ENCODE data around the gene STX2.

STX2 gene

GRCh38 chr12:130765186-130765659 is 73.8 kb downstream of the STX2 start:
- ATAC-seq = no peak
- no peak for TF ChIP-seq ZNF70 (CRISPR knock-in tag; IDR thresholded peaks at IDR 0.05)

GRCh38 chr12:130764475-130765185 is 74.4 kb downstream of the STX2 start:
- no peak for ATAC-seq
- TF ChIP-seq ARNTL (CRISPR knock-in tag; IDR thresholded peaks at IDR 0.05; ENCODE audit: borderline replicate concordance, low read depth) = no peak
- TF ChIP-seq POU6F1 (CRISPR knock-in tag; IDR thresholded peaks at IDR 0.05; ENCODE audit: borderline replicate concordance, low read depth) = no peak
- no peak for TF ChIP-seq CREB5 (CRISPR knock-in tag; IDR thresholded peaks at IDR 0.05; ENCODE audit: low read depth)
- TF ChIP-seq ZNF70 (CRISPR knock-in tag; IDR thresholded peaks at IDR 0.05) = no peak
- no peak for TF ChIP-seq GLIS3 (CRISPR knock-in tag; IDR thresholded peaks at IDR 0.05)
- no peak for TF ChIP-seq OSR1 (CRISPR knock-in tag; IDR thresholded peaks at IDR 0.05)
- no peak for TF ChIP-seq TCF4 (CRISPR knock-in tag; IDR thresholded peaks at IDR 0.05; ENCODE audit: borderline replicate concordance)
- TF ChIP-seq ZNF8 (CRISPR knock-in tag; IDR thresholded peaks at IDR 0.05) = no peak
- no peak for TF ChIP-seq TSHZ2 (CRISPR knock-in tag; IDR thresholded peaks at IDR 0.05)
- TF ChIP-seq CSDC2 (CRISPR knock-in tag; IDR thresholded peaks at IDR 0.05) = no peak
- TF ChIP-seq ZFP30 (CRISPR knock-in tag; IDR thresholded peaks at IDR 0.05) = no peak
- TF ChIP-seq ISL1 (CRISPR knock-in tag; IDR thresholded peaks at IDR 0.05) = no peak
- no peak for TF ChIP-seq ESRRG (CRISPR knock-in tag; IDR thresholded peaks at IDR 0.05)
- no peak for TF ChIP-seq TOX (CRISPR knock-in tag; IDR thresholded peaks at IDR 0.05; ENCODE audit: borderline replicate concordance)
- no peak for TF ChIP-seq ZFP3 (CRISPR knock-in tag; IDR thresholded peaks at IDR 0.05)
- no peak for TF ChIP-seq PATZ1 (CRISPR knock-in tag; IDR thresholded peaks at IDR 0.05; ENCODE audit: borderline replicate concordance)
- TF ChIP-seq ZC3H10 (CRISPR knock-in tag; IDR thresholded peaks at IDR 0.05) = no peak
- TF ChIP-seq PPARA (CRISPR knock-in tag; IDR thresholded peaks at IDR 0.05; ENCODE audit: borderline replicate concordance) = no peak
- TF ChIP-seq BACH2 (CRISPR knock-in tag; IDR thresholded peaks at IDR 0.05; ENCODE audit: borderline replicate concordance) = no peak

- ATAC-seq = no peak
- no peak for TF ChIP-seq ZFP3 (CRISPR knock-in tag; IDR thresholded peaks at IDR 0.05)
- no peak for TF ChIP-seq PPARA (CRISPR knock-in tag; IDR thresholded peaks at IDR 0.05; ENCODE audit: borderline replicate concordance)
- no peak for TF ChIP-seq ZNF8 (CRISPR knock-in tag; IDR thresholded peaks at IDR 0.05)
- no peak for TF ChIP-seq RARB (CRISPR knock-in tag; IDR thresholded peaks at IDR 0.05)
These were observed 75.0 kb downstream of the STX2 start for GRCh38 chr12:130764073-130764472.

GRCh38 chr12:130762319-130762675 is 76.8 kb downstream of the STX2 start:
- ATAC-seq = no peak
- TF ChIP-seq TSHZ2 (CRISPR knock-in tag; IDR thresholded peaks at IDR 0.05) = no peak
- no peak for TF ChIP-seq CREB5 (CRISPR knock-in tag; IDR thresholded peaks at IDR 0.05; ENCODE audit: low read depth)
- no peak for TF ChIP-seq ZNF70 (CRISPR knock-in tag; IDR thresholded peaks at IDR 0.05)
- TF ChIP-seq PPARA (CRISPR knock-in tag; IDR thresholded peaks at IDR 0.05; ENCODE audit: borderline replicate concordance) = no peak
- TF ChIP-seq ZFP30 (CRISPR knock-in tag; IDR thresholded peaks at IDR 0.05) = no peak
- no peak for TF ChIP-seq ZNF8 (CRISPR knock-in tag; IDR thresholded peaks at IDR 0.05)
- TF ChIP-seq POU6F1 (CRISPR knock-in tag; IDR thresholded peaks at IDR 0.05; ENCODE audit: borderline replicate concordance, low read depth) = no peak
- no peak for TF ChIP-seq TOX (CRISPR knock-in tag; IDR thresholded peaks at IDR 0.05; ENCODE audit: borderline replicate concordance)
- TF ChIP-seq ARNTL (CRISPR knock-in tag; IDR thresholded peaks at IDR 0.05; ENCODE audit: borderline replicate concordance, low read depth) = no peak
- TF ChIP-seq TCF4 (CRISPR knock-in tag; IDR thresholded peaks at IDR 0.05; ENCODE audit: borderline replicate concordance) = no peak
- no peak for TF ChIP-seq SNAI2 (CRISPR knock-in tag; IDR thresholded peaks at IDR 0.05)
- no peak for TF ChIP-seq OSR1 (CRISPR knock-in tag; IDR thresholded peaks at IDR 0.05)

All from SK-N-SH treated with all-trans-retinoic acid at 6 μM for 48 hours (cell line).